ENCODE measurements around the gene LRG1. TPM values are rescaled to one million over a fixed set of nuclear protein-coding genes. Genes with fewer than 3 reads are reported as not detected.

Gene LRG1
- total and polyA plus RNA-seq, 2 experiments from 2014 or later, result 0.66 to 0.68 TPM

DNA sequence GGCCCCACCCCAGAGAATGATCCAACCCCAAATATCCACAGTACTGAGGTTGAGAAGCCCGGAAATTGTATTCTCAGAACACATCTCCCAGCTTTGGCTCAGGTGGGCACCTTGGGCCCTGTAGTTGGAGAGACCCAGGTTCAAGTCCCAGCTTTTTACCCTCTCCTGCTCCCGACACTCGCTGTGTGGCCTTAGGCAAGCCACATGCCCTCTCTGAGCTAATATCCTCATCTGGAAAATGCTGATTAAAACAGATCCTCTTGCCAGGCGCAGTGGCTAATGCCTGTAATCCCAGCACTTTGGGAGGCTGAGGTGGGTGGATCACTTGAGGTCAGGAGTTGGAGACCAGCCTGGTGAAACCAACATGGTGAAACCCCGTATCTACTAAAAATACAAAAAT lies 24.1 kb downstream of the LRG1 start:
- Histone ChIP-seq H3K9me3 (ENCODE audit: low read depth) (no peaks in the 10 kb centered on the region), H3K27me3 (no peaks in the 10 kb centered on the region), H3K36me3 (no peaks in the 10 kb centered on the region), H3K4me1 (ENCODE audit: low read depth) (no peaks in the 10 kb centered on the region), H3K4me3 (no peak overlapping the region), H3K27ac (no peak overlapping the region)
- TF ChIP-seq, protein P1, sequence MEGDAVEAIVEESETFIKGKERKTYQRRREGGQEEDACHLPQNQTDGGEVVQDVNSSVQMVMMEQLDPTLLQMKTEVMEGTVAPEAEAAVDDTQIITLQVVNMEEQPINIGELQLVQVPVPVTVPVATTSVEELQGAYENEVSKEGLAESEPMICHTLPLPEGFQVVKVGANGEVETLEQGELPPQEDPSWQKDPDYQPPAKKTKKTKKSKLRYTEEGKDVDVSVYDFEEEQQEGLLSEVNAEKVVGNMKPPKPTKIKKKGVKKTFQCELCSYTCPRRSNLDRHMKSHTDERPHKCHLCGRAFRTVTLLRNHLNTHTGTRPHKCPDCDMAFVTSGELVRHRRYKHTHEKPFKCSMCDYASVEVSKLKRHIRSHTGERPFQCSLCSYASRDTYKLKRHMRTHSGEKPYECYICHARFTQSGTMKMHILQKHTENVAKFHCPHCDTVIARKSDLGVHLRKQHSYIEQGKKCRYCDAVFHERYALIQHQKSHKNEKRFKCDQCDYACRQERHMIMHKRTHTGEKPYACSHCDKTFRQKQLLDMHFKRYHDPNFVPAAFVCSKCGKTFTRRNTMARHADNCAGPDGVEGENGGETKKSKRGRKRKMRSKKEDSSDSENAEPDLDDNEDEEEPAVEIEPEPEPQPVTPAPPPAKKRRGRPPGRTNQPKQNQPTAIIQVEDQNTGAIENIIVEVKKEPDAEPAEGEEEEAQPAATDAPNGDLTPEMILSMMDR (IDR thresholded peaks at IDR 0.05; ENCODE audit: low read depth, low read length), result no peak
- DNase-seq (ENCODE audit: low read depth in 1 of 2, low spot score in 1 of 2), result no peak

DNA sequence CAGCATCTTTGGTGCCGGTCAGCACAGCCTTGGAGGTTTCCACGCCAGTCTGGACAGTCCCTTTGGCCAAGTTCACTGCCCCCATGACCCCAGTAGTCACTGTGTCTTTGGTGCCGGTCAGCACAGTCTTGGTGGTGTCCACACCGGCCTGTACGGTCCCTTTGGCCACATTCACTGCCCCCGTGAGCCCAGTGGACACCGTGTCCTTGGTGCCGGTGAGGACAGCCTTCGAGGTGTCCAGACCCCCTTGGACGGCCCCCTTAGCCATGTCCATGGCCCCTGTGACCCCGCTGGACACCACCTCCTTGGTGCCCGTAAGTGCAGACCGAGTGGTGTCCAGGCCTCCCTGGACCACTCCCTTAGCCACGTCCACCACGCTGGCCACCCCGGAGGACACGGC lies 26.6 kb downstream of the LRG1 start:
- no peaks in the 10 kb centered on the region for H3K36me3 ChIP-seq
- no peaks in the 10 kb centered on the region for H3K4me1 ChIP-seq (ENCODE audit: low read depth)
- TF ChIP-seq, protein P1 (IDR thresholded peaks at IDR 0.05; ENCODE audit: low read depth, low read length), result no peak
- H3K9me3 ChIP-seq (ENCODE audit: low read depth), result no peaks in the 10 kb centered on the region
- H3K4me3 ChIP-seq, result no peak overlapping the region
- H3K27me3 ChIP-seq, result no peaks in the 10 kb centered on the region
- H3K27ac ChIP-seq, result no peak overlapping the region
- DNase-seq (ENCODE audit: low read depth in 1 of 2, low spot score in 1 of 2), result no peak

DNA sequence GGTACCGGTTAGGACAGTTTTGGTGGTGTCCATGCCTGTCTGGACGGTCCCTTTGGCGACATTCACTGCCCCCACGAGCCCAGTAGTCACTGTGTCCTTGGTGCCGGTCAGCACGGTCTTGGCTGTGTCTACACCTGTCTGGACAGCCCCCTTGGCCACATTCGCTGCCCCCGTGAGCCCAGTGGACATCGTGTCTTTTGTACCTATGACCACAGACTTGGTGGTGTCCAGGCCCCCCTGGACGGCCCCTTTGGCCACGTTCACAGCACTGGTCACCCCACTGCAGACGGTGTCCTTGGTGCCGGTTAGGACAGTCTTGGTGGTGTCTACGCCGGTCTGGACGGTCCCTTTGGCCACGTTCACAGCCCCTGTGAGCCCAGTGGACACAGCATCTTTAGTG lies 27.8 kb downstream of the LRG1 start:
- Histone ChIP-seq H3K4me1 (ENCODE audit: low read depth) (no peaks in the 10 kb centered on the region), H3K27ac (no peak overlapping the region), H3K9me3 (ENCODE audit: low read depth) (no peaks in the 10 kb centered on the region), H3K36me3 (no peaks in the 10 kb centered on the region), H3K4me3 (no peak overlapping the region), H3K27me3 (no peaks in the 10 kb centered on the region)
- DNase-seq (ENCODE audit: low read depth in 1 of 2, low spot score in 1 of 2), result no peak
- TF ChIP-seq, protein P1 (IDR thresholded peaks at IDR 0.05; ENCODE audit: low read depth, low read length), result no peak

DNA sequence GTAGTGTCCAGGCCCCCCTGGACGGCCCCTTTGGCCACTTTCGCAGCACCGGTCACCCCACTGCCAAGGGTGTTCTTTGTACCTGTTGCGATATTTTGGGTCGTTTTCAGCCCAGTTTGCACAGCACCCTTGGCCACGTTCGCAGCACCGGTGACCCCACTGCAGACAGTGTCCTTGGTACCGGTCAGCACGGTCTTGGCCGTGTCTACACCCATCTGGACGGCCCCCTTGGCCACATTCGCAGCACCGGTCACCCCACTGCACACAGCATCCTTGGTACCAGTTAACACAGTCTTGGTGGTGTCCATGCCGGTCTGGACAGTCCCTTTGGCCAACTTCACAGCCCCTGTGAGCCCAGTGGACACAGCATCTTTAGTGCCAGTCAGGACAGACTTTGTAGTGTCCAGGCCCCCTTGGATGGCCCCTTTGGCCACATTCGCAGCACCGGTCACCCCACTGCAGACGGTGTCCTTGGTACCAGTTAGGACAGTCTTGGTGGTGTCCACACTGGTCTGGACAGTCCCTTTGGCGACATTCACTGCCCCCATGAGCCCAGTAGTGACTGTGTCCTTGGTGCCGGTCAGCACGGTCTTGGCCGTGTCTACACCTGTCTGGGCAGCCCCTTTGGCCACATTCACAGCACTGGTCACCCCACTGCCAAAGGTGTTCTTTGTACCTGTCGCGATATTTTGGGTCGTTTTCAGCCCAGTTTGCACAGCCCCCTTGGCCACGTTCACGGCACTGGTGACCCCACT lies 28.4 kb downstream of the LRG1 start:
- Histone ChIP-seq H3K4me1 (ENCODE audit: low read depth) (no peaks in the 10 kb centered on the region), H3K9me3 (ENCODE audit: low read depth) (no peaks in the 10 kb centered on the region), H3K36me3 (no peaks in the 10 kb centered on the region), H3K27me3 (no peaks in the 10 kb centered on the region), H3K4me3 (no peak overlapping the region), H3K27ac (no peak overlapping the region)
- DNase-seq (ENCODE audit: low read depth in 1 of 2, low spot score in 1 of 2), result no peak
- TF ChIP-seq, protein P1 (IDR thresholded peaks at IDR 0.05; ENCODE audit: low read depth, low read length), result no peak

DNA sequence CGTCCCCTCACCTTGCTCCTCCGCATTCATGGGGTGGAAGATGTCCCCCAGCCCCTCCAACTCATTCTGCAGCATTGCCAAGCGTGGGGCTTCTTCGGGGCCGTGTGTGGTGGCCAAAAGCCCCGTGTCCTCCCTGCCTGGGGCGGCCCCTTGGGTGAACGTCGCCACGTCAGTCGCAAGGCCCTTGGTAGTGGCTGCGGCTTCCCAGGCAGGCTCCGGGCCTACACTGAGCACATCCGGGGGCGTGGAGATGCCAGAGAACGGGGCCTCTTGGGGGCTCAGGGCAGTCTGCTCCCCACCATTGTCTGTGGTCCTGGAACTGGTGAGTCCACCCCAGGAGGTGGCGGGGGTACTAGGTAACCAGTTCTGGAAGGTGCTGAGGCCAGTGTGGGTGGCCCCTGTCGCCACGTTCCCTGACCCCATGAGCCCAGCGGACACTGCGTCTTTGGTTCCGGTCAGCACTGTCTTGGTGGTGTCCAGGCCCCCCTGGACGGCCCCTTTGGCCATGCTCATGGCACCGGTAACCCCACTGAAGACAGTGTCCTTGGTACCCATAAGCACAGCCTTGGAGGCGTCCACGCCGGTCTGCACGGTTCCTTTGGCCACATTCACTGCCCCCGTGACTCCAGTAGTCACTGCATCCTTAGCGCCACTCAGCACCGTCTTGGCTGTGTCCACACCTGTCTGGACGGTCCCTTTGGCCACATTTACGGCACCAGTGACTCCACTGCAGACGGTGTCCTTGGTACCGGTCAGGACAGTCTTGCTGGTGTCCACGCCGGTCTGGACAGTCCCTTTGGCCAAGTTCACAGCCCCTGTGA lies 29.2 kb downstream of the LRG1 start:
- Histone ChIP-seq H3K36me3 (no peaks in the 10 kb centered on the region), H3K4me3 (no peak overlapping the region), H3K27me3 (no peaks in the 10 kb centered on the region), H3K9me3 (ENCODE audit: low read depth) (no peaks in the 10 kb centered on the region), H3K4me1 (ENCODE audit: low read depth) (no peaks in the 10 kb centered on the region), H3K27ac (no peak overlapping the region)
- DNase-seq (ENCODE audit: low read depth in 1 of 2, low spot score in 1 of 2), result no peak
- TF ChIP-seq, protein P1 (IDR thresholded peaks at IDR 0.05; ENCODE audit: low read depth, low read length), result no peak
